ENCODE data around the gene MAP10. TPM values are rescaled to one million over a fixed set of nuclear protein-coding genes. Genes with fewer than 3 reads are reported as not detected.

MAP10 gene
- total RNA-seq, 1 donor from 2014 or later: 2.2 TPM

DNA sequence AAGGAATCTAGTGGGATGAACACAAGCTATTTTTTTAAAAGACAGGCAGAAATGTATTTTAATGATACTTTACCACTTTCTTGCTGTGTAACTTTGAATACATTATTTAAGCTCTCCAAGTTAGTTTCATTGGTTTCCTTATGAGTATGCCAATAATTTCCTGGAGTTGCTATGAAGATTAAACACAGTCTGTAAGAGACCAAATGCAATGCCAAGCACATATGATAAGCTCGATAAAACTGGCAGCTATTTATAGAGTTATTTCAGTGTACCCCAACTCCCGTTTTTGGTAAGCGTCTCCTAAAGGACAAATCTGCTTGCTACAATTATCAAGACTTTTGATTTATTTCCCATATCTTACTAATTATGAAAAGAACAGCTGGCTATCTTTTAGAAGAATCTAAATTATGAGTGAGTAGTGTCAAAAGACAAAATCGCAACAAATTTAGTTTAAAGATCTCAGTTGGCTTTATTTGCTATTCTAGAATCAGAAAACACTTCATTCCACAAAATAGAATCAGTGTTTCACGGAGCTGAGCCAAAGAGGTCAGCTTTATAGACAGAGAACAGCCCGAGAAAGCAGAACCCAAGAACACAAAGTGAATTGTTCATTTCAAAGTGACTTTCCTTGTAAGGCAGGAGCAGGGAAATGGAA is 7.2 kb upstream of the MAP10 start:
- H3K27ac ChIP-seq: no peak overlapping the region
- H3K27me3 ChIP-seq: no peaks in the 10 kb centered on the region
- DNase-seq (ENCODE audit: extremely low spot score in 2 of 2): no peak
- TF ChIP-seq POLR2A (IDR thresholded peaks at IDR 0.05): no peak
- no peak for TF ChIP-seq CTCF (IDR thresholded peaks at IDR 0.05)
- TF ChIP-seq POLR2AphosphoS5 (IDR thresholded peaks at IDR 0.05; ENCODE audit: insufficient read depth in 1 of 2, low read depth in 1 of 2): no peak
- H3K36me3 ChIP-seq: no peaks in the 10 kb centered on the region
- H3K9me3 ChIP-seq: no peaks in the 10 kb centered on the region
- H3K4me3 ChIP-seq: no peak overlapping the region
- H3K4me1 ChIP-seq: peaks cover 5% of the 10 kb centered on the region
- intact Hi-C loops (cut with DNase I): no loop called here

DNA sequence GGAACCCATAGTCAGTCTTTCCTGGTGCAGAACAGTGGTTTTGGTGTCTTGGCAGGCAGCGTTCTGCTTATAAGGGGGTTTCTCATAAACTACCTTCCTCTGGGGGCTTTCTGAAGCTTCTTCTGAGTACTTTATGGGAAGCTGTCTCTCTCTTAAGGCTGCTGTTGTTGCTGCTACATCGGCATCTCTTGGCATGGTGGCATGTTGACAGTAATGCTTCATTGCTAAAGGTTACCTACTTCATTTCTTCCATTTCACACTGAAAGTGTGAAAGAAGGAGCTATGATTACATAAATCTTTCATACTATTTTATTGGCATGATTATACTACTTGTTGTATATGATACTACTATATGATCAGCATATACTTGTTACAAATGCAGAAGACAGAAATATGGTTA is 6.3 kb upstream of the MAP10 start:
- no peaks in the 10 kb centered on the region for H3K4me1 ChIP-seq
- intact Hi-C loops (cut with DNase I): no loop called here
- no peak overlapping the region for H3K27ac ChIP-seq
- no peak overlapping the region for H3K4me3 ChIP-seq
- H3K27me3 ChIP-seq: no peaks in the 10 kb centered on the region
- no peaks in the 10 kb centered on the region for H3K36me3 ChIP-seq
- TF ChIP-seq POLR2AphosphoS5 (IDR thresholded peaks at IDR 0.05; ENCODE audit: insufficient read depth in 1 of 2, low read depth in 1 of 2) (no peak), CTCF (IDR thresholded peaks at IDR 0.05) (no peak), POLR2A (IDR thresholded peaks at IDR 0.05) (no peak)
- no peaks in the 10 kb centered on the region for H3K9me3 ChIP-seq
- no peak for DNase-seq (ENCODE audit: extremely low spot score in 2 of 2)

DNA sequence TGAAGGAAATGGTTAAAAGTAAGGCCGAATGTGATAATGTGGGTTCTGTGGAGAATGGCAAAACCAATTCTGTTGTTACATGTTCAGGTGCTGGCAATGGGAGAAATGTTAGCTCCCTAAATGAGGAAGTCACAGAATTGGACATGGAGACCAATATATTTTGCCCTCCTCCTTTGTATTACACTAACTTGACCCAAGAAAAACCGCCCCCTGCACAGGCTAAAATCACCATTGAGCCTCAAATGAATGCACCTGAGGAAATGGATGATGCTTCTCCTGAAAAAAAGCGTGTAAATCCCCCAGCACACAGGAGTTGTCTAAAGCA is 932 bp downstream of the MAP10 start:
- H3K36me3 ChIP-seq: no peaks in the 10 kb centered on the region
- H3K9me3 ChIP-seq: no peaks in the 10 kb centered on the region
- no peak overlapping the region for H3K27ac ChIP-seq
- no peak for DNase-seq (ENCODE audit: extremely low spot score in 2 of 2)
- no peaks in the 10 kb centered on the region for H3K27me3 ChIP-seq
- intact Hi-C loops (cut with DNase I): no loop called here
- H3K4me3 ChIP-seq: peak overlapping the region; percentile 59 to 82
- peaks cover 12% of the 10 kb centered on the region for H3K4me1 ChIP-seq
- TF ChIP-seq POLR2A (IDR thresholded peaks at IDR 0.05): no peak
- TF ChIP-seq POLR2AphosphoS5 (IDR thresholded peaks at IDR 0.05; ENCODE audit: insufficient read depth in 1 of 2, low read depth in 1 of 2): no peak

DNA sequence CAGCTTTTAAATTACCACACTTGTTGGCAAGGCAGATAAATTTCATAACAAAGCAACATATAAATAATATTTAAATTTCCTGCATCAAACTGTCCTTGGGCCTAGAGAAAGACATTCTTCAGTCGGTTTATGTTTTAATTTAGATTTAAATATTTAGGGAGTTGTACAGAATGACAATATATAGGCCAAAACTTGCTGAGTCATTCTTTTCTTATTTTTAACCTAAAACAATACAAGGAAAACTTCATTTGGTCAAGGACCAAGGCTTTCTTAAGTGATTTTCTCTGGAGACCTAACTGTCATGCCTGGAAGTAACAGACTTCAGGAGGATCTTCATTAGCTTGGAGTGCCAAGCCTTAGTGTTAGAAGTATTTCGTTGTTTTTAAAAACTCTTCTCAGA is 5.6 kb downstream of the MAP10 start:
- no peaks in the 10 kb centered on the region for H3K9me3 ChIP-seq
- H3K36me3 ChIP-seq: no peaks in the 10 kb centered on the region
- H3K27me3 ChIP-seq: no peaks in the 10 kb centered on the region
- peaks cover 2% of the 10 kb centered on the region for H3K4me1 ChIP-seq
- DNase-seq (ENCODE audit: extremely low spot score in 2 of 2): no peak
- no peak for TF ChIP-seq CTCF (IDR thresholded peaks at IDR 0.05)
- no peak for TF ChIP-seq POLR2AphosphoS5 (IDR thresholded peaks at IDR 0.05; ENCODE audit: insufficient read depth in 1 of 2, low read depth in 1 of 2)
- no peak for TF ChIP-seq POLR2A (IDR thresholded peaks at IDR 0.05)
- intact Hi-C loops (cut with DNase I): no loop called here
- no peak overlapping the region for H3K4me3 ChIP-seq
- H3K27ac ChIP-seq: no peak overlapping the region

GRCh38 chr1:232812560-232812959 is 7.3 kb downstream of the MAP10 start:
- no peaks in the 10 kb centered on the region for H3K4me1 ChIP-seq
- H3K36me3 ChIP-seq: no peaks in the 10 kb centered on the region
- intact Hi-C loops (cut with DNase I): no loop called here
- TF ChIP-seq POLR2A (IDR thresholded peaks at IDR 0.05): no peak
- no peak for TF ChIP-seq CTCF (IDR thresholded peaks at IDR 0.05)
- TF ChIP-seq POLR2AphosphoS5 (IDR thresholded peaks at IDR 0.05; ENCODE audit: insufficient read depth in 1 of 2, low read depth in 1 of 2): no peak
- H3K4me3 ChIP-seq: no peak overlapping the region
- H3K27ac ChIP-seq: no peak overlapping the region
- H3K27me3 ChIP-seq: no peaks in the 10 kb centered on the region
- H3K9me3 ChIP-seq: no peaks in the 10 kb centered on the region
- no peak for DNase-seq (ENCODE audit: extremely low spot score in 2 of 2)

Data from vagina (tissue), 2 donors.